ENCODE results near the gene XBP1. TPM values are rescaled to one million over a fixed set of nuclear protein-coding genes. Genes with fewer than 3 reads are reported as not detected.
A peak's percentile ranks its signal among the peaks of the same experiment; 100 is the strongest.
"Not testable (repeated sequence)": the region's sequence is repeated elsewhere in the genome, so short reads cannot be mapped to it uniquely, and the experiment has no call there.

XBP1 gene
- total RNA-seq, 2 experiments from 2014 or later = 263 to 266 TPM

GRCh38 chr22:28829358-28830181 is 29.2 kb upstream of the XBP1 start:
- POLR2A ChIA-PET = interaction anchor here (0.8 to 18.3 kb wide), 5 partner anchors 18 to 229 kb away, joined by 3 to 348 read pairs (median 10); partner anchors contain the start of genes CCDC117 and XBP1
- Mint-ChIP-seq H3K27me3 (no peaks in the 10 kb centered on the region), H3K4me1 (peaks cover 40% of the 10 kb centered on the region), H3K27ac (no peak overlapping the region), H3K36me3 (ENCODE audit: low read depth) (peaks cover 29% of the 10 kb centered on the region), H3K9me3 (no peaks in the 10 kb centered on the region), H3K4me3 (no peak overlapping the region)
- peak; percentile 84 for DNase-seq
- CTCF ChIA-PET = interaction anchor here (0.9 to 5.0 kb wide), 18 partner anchors 10 to 229 kb away, joined by 3 to 54 read pairs (median 6); partner anchors contain the start of genes CCDC117 and XBP1

DNA sequence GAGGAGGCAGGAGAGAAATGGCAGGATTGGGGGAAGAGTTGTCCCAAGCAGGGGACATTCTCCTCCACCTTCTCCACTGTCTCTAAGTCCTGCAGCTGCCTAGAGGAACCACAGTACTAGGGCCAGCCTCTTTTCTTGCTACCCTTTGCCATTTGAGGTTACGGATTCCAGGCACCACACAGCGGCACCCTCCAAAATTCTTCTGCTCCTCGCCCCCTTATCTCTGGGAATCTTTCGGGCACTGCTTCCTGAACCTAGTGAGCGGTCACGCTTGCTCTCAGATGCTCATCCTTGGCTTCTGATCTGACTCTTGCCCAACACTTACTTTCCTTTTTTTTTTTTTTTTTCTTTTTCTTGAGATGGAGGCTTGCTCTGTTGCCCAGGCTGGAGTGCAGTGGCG is 26.6 kb upstream of the XBP1 start:
- peaks cover 37% of the 10 kb centered on the region for H3K36me3 Mint-ChIP-seq (ENCODE audit: low read depth)
- H3K4me3 Mint-ChIP-seq = no peak overlapping the region
- no peaks in the 10 kb centered on the region for H3K9me3 Mint-ChIP-seq
- CTCF ChIA-PET = interaction anchor here (4.0 to 5.0 kb wide), 4 partner anchors 16 to 226 kb away, joined by 28 to 54 read pairs (median 48); partner anchors contain the start of gene XBP1
- H3K27ac Mint-ChIP-seq = no peak overlapping the region
- H3K4me1 Mint-ChIP-seq = peaks cover 47% of the 10 kb centered on the region
- POLR2A ChIA-PET = interaction anchor here (2.0 to 18.3 kb wide), 3 partner anchors 8 to 30 kb away, joined by 5 to 348 read pairs (median 25); partner anchors contain the start of gene XBP1
- H3K27me3 Mint-ChIP-seq = no peaks in the 10 kb centered on the region
- no peak for DNase-seq

GRCh38 chr22:28826430-28826829 is 26.1 kb upstream of the XBP1 start:
- H3K9me3 Mint-ChIP-seq, DNase-seq, H3K27me3 Mint-ChIP-seq, H3K27ac Mint-ChIP-seq, H3K4me3 Mint-ChIP-seq: not testable (repeated sequence)
- ChIA-PET POLR2A (interaction anchor here (2.0 to 18.3 kb wide), 3 partner anchors 8 to 29 kb away, joined by 5 to 348 read pairs (median 25); partner anchors contain the start of gene XBP1), CTCF (interaction anchor here (1.5 to 5.0 kb wide), 2 partner anchors 37 to 225 kb away, joined by 3 to 52 read pairs; no protein-coding TSS in a partner anchor)
- Mint-ChIP-seq H3K4me1 (peaks cover 52% of the 10 kb centered on the region), H3K36me3 (ENCODE audit: low read depth) (peaks cover 38% of the 10 kb centered on the region)

- peaks cover 61% of the 10 kb centered on the region for H3K4me1 Mint-ChIP-seq
- POLR2A ChIA-PET = interaction anchor here (18.3 kb wide), 1 partner anchor 28 kb away, joined by 348 read pairs; the partner anchor contains the start of gene XBP1
Measured at GRCh38 chr22:28824455-28824854, 24.1 kb upstream of the XBP1 start.

GRCh38 chr22:28822930-28823551 is 22.7 kb upstream of the XBP1 start:
- no peaks in the 10 kb centered on the region for H3K9me3 Mint-ChIP-seq
- CTCF ChIA-PET = interaction anchor here (1.0 to 2.1 kb wide), 4 partner anchors 11 to 222 kb away, joined by 3 to 14 read pairs (median 5); partner anchors contain the start of gene XBP1
- POLR2A ChIA-PET = interaction anchor here (1.0 to 18.3 kb wide), 5 partner anchors 11 to 444 kb away, joined by 3 to 348 read pairs (median 5); partner anchors contain the start of genes CHEK2, HSCB and XBP1

More at GRCh38 chr22:28824455-28824854, 24.1 kb upstream of the XBP1 start:
- peaks cover 39% of the 10 kb centered on the region for H3K36me3 Mint-ChIP-seq (ENCODE audit: low read depth)
- DNase-seq, CTCF ChIA-PET, H3K27me3 Mint-ChIP-seq, H3K27ac Mint-ChIP-seq, H3K9me3 Mint-ChIP-seq, H3K4me3 Mint-ChIP-seq: not testable (repeated sequence)

GRCh38 chr22:28821452-28821851 is 21.1 kb upstream of the XBP1 start:
- H3K4me3 Mint-ChIP-seq = no peak overlapping the region
- no peaks in the 10 kb centered on the region for H3K27me3 Mint-ChIP-seq
- no peaks in the 10 kb centered on the region for H3K9me3 Mint-ChIP-seq
- ChIA-PET CTCF (interaction anchor here (2.1 kb wide), 1 partner anchor 9 kb away, joined by 14 read pairs; no protein-coding TSS in a partner anchor), POLR2A (interaction anchor here (3.7 to 18.3 kb wide), 2 partner anchors 9 to 25 kb away, joined by 55 to 348 read pairs; partner anchors contain the start of gene XBP1)
- peaks cover 50% of the 10 kb centered on the region for H3K36me3 Mint-ChIP-seq (ENCODE audit: low read depth)
- DNase-seq = no peak
- H3K27ac Mint-ChIP-seq = peak overlapping the region; percentile 94
- peaks cover 67% of the 10 kb centered on the region for H3K4me1 Mint-ChIP-seq

More at GRCh38 chr22:28822930-28823551, 22.7 kb upstream of the XBP1 start:
- H3K27ac Mint-ChIP-seq = peak overlapping the region; percentile 94
- peaks cover 67% of the 10 kb centered on the region for H3K4me1 Mint-ChIP-seq
- H3K27me3 Mint-ChIP-seq = no peaks in the 10 kb centered on the region
- H3K4me3 Mint-ChIP-seq = no peak overlapping the region
- peaks cover 49% of the 10 kb centered on the region for H3K36me3 Mint-ChIP-seq (ENCODE audit: low read depth)
- DNase-seq = peak; percentile 60

- DNase-seq = no peak
- Mint-ChIP-seq H3K27me3 (no peaks in the 10 kb centered on the region), H3K27ac (peak overlapping the region; percentile 26), H3K4me1 (peaks cover 64% of the 10 kb centered on the region), H3K36me3 (ENCODE audit: low read depth) (peaks cover 46% of the 10 kb centered on the region), H3K9me3 (no peaks in the 10 kb centered on the region), H3K4me3 (no peak overlapping the region)
- POLR2A ChIA-PET = interaction anchor here (0.6 to 18.3 kb wide), 3 partner anchors 9 to 81 kb away, joined by 3 to 348 read pairs (median 55); partner anchors contain the start of gene XBP1
- CTCF ChIA-PET = interaction anchor here (0.8 to 3.0 kb wide), 2 partner anchors 8 to 12 kb away, joined by 3 to 20 read pairs; no protein-coding TSS in a partner anchor
Measured at GRCh38 chr22:28820885-28821284, 20.5 kb upstream of the XBP1 start.

- Mint-ChIP-seq H3K27me3 (no peaks in the 10 kb centered on the region), H3K4me3 (no peak overlapping the region), H3K4me1 (peaks cover 74% of the 10 kb centered on the region), H3K9me3 (no peaks in the 10 kb centered on the region), H3K36me3 (ENCODE audit: low read depth) (peaks cover 52% of the 10 kb centered on the region), H3K27ac (peak overlapping the region; percentile 53)
- ChIA-PET CTCF (interaction anchor here (1.0 to 3.0 kb wide), 3 partner anchors 10 to 221 kb away, joined by 3 to 20 read pairs (median 3); partner anchors contain the start of gene CCDC117), POLR2A (interaction anchor here (0.9 to 18.3 kb wide), 6 partner anchors 8 to 47 kb away, joined by 3 to 348 read pairs (median 4); partner anchors contain the start of genes CCDC117 and XBP1)
- DNase-seq = no peak
Measured at GRCh38 chr22:28819253-28820096, 19.1 kb upstream of the XBP1 start.

DNA sequence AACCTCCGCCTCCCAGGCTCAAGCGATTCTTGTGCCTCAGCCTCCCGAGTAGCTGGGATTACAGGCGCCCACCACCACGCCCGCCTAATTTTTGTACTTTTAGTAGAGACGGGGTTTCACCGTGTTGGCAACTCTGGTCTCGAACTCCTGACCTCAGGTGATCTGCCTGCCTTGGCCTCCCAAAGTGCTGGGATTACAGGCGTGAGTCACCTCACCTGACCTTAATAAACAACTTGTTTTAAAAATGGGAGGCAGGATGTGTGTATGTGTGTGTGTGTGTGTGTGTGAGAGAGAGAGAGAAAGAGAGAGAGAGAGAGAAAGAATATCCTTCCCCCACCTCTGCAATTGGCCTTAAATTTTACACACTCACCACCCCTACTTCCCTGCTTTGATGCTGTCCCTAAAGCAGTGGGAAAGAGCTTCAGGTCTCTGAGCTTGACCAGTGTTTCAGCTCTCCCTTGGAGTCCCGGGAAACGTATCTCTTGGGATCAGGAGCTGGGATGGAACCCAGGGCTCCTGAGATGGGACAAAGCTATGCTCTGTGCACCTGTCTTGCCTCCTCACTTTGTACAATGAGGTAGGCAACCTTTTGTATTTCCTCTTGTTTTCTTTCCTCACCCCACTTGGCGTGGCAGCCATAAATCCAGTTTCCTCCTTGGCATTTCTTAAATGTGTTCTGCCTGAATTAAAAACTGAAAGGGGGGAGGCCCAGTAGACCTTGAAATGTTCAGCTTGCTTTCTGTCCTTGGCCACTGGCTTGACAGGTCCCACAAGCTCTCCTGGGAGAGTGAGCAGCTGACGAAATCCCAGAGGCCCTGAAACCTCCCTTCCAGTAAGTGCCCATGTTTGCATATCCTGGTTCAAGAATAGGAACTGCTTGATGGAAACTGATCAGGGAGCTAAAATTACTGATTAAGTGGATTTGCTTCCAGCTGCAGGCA is 17.8 kb upstream of the XBP1 start:
- peak overlapping the region; percentile 41 for H3K4me3 Mint-ChIP-seq
- H3K27me3 Mint-ChIP-seq = no peaks in the 10 kb centered on the region
- H3K4me1 Mint-ChIP-seq = peaks cover 81% of the 10 kb centered on the region
- POLR2A ChIA-PET = interaction anchor here (0.9 to 18.3 kb wide), 5 partner anchors 9 to 46 kb away, joined by 3 to 348 read pairs (median 4); partner anchors contain the start of genes CCDC117 and XBP1
- H3K36me3 Mint-ChIP-seq (ENCODE audit: low read depth) = peaks cover 61% of the 10 kb centered on the region
- CTCF ChIA-PET = interaction anchor here (1.0 to 3.0 kb wide), 5 partner anchors 11 to 222 kb away, joined by 3 to 20 read pairs (median 4); partner anchors contain the start of gene CCDC117
- DNase-seq = peak; percentile 29
- H3K9me3 Mint-ChIP-seq = no peaks in the 10 kb centered on the region
- H3K27ac Mint-ChIP-seq = peak overlapping the region; percentile 71

GRCh38 chr22:28817064-28817463 is 16.7 kb upstream of the XBP1 start:
- H3K36me3 Mint-ChIP-seq (ENCODE audit: low read depth) = peaks cover 62% of the 10 kb centered on the region
- peaks cover 81% of the 10 kb centered on the region for H3K4me1 Mint-ChIP-seq
- ChIA-PET POLR2A (interaction anchor here (18.3 kb wide), 1 partner anchor 20 kb away, joined by 348 read pairs; the partner anchor contains the start of gene XBP1), CTCF (no interaction called here)
- no peaks in the 10 kb centered on the region for H3K9me3 Mint-ChIP-seq
- no peak overlapping the region for H3K27ac Mint-ChIP-seq
- no peaks in the 10 kb centered on the region for H3K27me3 Mint-ChIP-seq
- no peak overlapping the region for H3K4me3 Mint-ChIP-seq
- no peak for DNase-seq

DNA sequence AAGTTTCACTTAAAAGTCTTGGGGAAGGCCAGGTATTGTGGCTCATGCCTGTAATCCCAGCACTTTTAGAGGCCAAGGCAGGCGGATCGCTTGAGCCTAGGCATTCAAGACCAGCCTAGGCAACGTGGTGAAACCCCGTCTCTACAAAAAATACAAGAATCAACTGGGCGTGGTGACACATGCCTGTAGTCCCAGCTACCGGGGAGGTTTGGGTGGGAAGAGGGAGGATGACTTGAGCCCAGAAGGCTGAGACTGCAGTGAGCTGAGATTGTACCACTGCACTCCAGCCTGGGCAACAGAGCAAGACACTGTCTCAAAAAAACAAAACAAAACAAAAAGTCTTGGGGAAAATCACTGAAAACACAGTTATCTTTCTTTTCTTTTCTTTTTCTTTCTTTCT is 15.4 kb upstream of the XBP1 start:
- Mint-ChIP-seq H3K4me1 (peaks cover 80% of the 10 kb centered on the region), H3K36me3 (ENCODE audit: low read depth) (peaks cover 53% of the 10 kb centered on the region)
- CTCF ChIA-PET = no interaction called here

More for the DNA sequence above, 15.4 kb upstream of the XBP1 start:
- Mint-ChIP-seq H3K27ac (no peak overlapping the region), H3K9me3 (no peaks in the 10 kb centered on the region), H3K27me3 (no peaks in the 10 kb centered on the region), H3K4me3 (no peak overlapping the region)
- POLR2A ChIA-PET = interaction anchor here (10.0 kb wide), 1 partner anchor 15 kb away, joined by 360 read pairs; the partner anchor contains the start of gene XBP1
- DNase-seq = no peak

Data from activated CD4-positive, alpha-beta memory T cell treated with anti-CD3 and anti-CD28 coated beads, Interleukin-2, amount 10 ng/mL, durations not matched to agents 7 days and 5 days (primary cell).